LHCN-M2 (cell line): ENCODE data around the gene MARCHF9. TPM values are rescaled to one million over a fixed set of nuclear protein-coding genes. Genes with fewer than 3 reads are reported as not detected.

Experiments
- DNase-seq: peaks from one replicate; pipeline ENCODE4 v3.0.0-alpha.2; 2012; ENCODE audit warnings: low read depth
- total RNA-seq: library from RNA; depleted of rRNA; stranded (reverse); fragments of >200 nt; gene quantifications from 2 replicates; pipeline ENCODE4 v1.2.3, GENCODE V29; 2014; rRNA removed

MARCHF9 gene
- total RNA-seq, 1 experiment from 2014 or later: 4.4 TPM

DNA sequence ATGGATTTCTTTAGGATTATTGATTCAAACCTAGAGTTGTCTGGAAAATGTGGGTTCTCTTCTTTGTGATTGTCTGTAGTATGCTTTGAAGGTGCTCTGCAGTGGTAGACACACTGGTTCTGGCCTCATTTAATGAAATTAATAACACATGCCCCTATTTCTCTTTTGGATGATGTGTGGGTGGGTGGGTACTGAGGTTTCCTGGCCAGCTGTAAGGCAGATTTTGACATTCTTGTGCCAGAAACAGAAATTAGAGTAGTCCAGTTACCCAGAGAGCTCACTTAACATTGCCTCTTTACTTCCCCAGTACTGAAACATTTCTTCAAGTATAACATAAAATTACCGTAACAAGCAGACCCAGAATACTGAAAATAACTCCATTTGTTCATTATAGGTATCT lies 42.1 kb downstream of the MARCHF9 start:
- DNase-seq: no peak

DNA sequence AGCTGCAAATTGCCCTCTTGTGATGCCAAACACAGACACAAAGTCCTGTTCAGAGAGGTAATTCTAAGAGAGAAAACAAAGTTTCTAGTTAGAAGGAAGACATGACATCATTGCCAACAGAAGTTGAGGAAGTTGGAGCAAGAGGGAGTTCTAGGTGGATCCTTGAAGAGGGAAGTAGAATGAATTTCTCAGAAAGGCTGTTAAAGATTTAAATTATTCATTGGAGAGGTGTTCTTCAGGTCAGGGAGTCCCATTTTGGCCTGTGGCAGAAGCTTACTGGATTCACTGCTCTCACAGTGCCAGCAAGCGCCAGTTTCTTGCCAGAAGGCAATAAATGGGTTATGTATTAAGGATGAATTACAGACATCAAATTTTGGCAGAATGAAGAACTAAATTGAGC lies 43.0 kb downstream of the MARCHF9 start:
- no peak for DNase-seq

DNA sequence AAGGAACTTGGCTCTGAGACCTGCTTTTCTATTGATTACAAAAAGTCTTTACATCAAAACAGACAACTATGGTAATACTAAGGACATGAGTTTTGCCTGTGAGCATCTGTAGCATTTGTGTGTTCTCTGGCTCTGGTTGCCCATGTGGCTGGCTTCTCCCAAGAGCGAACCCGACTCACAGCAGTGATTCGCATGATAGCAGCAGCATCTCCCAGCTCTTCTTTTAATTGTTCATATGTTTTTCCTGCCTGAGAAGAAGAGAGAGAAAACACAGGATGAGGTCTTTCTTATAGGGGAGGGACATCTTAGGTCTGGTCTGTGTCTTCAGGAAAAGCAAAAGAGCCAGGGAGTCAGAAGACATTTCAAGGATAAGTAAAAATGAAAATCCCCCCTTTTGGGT lies 46.1 kb downstream of the MARCHF9 start:
- no peak for DNase-seq

DNA sequence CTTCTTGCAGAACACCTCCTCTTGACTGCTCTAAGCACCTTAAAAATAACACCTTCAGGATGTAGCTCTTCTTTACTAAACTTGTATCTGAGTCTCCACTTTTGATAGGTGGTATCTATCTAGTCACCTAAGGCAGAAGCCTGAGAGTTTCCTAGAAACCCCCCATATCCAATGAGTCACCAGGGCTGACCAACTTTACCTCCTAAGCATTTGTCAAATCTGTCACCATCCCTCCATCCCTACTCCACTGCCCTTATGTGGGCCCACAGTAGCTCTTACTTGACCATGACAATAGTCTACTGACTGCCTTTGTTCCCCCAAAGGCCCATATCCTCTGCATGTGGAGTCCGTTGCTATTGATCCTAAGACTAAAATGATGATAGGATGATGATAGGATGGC lies 47.7 kb downstream of the MARCHF9 start:
- no peak for DNase-seq

DNA sequence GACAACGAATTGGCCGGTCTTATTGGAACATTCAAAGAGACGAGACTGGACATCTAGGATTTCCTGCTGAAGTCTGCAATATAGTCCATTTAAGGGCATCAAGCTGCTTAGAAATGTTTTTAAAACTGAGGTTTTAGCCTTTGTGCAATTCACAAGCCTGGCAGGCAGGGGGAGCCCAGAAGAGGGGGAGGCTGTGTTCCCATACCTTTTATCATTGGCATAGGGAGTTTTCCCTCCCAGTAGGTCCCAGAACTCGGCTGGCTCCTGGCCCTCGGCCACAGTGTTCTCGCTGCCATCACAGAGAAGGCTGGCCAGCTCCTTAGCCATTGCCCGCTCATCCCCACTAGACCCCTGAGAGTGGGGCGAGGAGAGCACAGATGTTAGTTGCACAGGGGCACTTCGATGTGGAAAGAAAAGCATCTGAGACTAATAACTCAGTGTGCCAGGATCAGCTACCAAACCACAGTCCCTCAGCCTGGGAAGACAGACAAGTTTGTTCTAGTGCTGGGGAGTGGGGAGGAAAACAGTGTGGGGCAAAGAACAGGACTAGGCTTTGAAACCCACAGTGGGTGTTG lies 48.5 kb downstream of the MARCHF9 start:
- peak; percentile 30 for DNase-seq

DNA sequence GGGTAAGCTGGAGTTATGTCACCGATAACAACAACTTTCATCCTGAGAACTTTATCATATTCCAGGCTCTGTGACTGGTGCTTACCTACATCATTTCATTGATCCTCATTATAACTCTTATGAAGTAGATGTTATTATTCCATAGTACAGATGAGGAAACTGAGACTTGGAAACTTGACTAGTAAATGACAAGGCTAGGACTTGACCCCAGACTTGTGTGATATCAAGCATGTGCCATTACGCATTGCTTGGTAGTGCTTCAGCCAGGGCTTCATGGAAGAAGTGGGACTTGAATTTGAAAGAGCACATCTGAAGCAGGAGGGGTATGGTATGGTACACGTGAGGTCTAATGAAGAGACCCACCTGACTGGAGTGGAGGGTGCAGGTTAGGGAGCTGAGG lies 51.8 kb downstream of the MARCHF9 start:
- no peak for DNase-seq

DNA sequence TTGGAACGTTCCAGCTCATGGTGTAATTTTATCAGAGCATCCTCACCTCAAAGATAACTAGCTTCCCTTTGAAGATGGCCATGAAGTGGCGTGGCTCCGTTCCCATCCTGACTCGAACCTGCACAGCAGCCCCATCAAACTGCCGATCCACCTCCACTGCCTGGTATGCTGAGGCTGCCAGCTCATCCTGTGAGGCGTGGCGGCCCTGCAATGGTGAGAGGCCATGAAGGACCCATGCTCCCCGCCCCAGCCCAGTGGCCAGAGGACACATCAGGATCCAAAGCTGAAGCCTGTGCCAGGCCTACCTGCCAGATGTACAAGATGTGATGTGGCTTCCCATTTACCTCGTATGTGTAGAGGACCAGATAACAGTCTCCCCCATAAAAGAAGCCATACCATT lies 52.4 kb downstream of the MARCHF9 start:
- DNase-seq: no peak

DNA sequence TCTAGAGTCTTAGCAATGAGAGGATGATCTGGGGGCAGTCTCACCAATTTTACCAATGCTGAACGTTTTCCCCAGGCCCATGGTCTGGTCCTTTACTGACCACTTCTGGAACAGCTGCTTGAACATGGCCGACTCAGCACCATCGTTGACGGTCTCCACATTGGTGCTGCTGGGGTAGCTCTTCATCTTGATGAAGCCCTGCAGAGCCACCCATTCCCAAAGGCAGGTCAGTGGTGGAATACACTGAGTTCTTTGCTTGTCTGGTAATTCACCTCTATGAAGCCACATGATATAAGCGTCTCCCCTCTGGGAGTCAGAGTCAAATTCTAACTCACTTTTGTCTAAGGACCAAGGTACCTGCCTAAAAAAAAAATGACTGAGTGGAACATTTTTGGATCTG lies 53.4 kb downstream of the MARCHF9 start:
- DNase-seq: no peak

DNA sequence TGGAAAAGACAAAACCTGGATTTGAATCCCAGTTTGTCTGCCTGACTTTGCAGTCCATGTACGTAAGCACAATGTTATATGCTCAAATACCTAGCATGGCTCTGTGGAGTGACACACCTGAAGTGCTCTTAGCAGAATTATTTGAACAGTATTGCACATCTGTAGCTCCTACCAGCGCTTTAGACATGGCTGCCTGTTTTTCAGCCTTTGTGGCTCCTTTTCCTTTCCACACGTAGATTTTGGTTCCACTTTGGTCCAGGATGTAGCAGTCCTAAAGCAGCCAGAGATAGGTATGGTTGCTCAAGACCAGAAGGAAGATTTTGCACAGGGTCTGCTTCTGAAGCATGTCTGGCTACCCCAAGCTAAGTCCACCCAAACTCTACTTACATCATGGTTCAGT lies 54.5 kb downstream of the MARCHF9 start:
- DNase-seq: no peak

Other genes starting within 250 kb of the MARCHF9 start
- 15.3 and 15.7 TPM in 2 replicates for gene DDIT3, start 234.6 kb upstream of the MARCHF9 start, total RNA-seq
- gene MBD6, start 232.3 kb upstream of the MARCHF9 start, total RNA-seq: 4.2 and 7.5 TPM in 2 replicates
- 177 and 202 TPM in 2 replicates for gene DCTN2, start 207.9 kb upstream of the MARCHF9 start, total RNA-seq
- gene KIF5A, start 205.1 kb upstream of the MARCHF9 start, total RNA-seq: 0.06 TPM in 1 of 2 replicates, not detected in the other
- gene PIP4K2C, start 163.9 kb upstream of the MARCHF9 start, total RNA-seq: 19.1 and 23.3 TPM in 2 replicates
- gene DTX3, start 150.3 kb upstream of the MARCHF9 start, total RNA-seq: 19.3 and 22.0 TPM in 2 replicates
- 13.8 and 14.6 TPM in 2 replicates for gene ARHGEF25, start 143.7 kb upstream of the MARCHF9 start, total RNA-seq
- 2.8 and 4.9 TPM in 2 replicates for gene B4GALNT1, start 121.9 kb upstream of the MARCHF9 start, total RNA-seq
- gene OS9, start 61.0 kb upstream of the MARCHF9 start, total RNA-seq: 184 and 214 TPM in 2 replicates
- gene AGAP2, start 16.4 kb upstream of the MARCHF9 start, total RNA-seq: 0.26 and 0.29 TPM in 2 replicates
- 67.3 and 87.6 TPM in 2 replicates for gene TSPAN31, start 10.1 kb upstream of the MARCHF9 start, total RNA-seq
- gene CDK4, start 2.8 kb upstream of the MARCHF9 start, total RNA-seq: 277 and 330 TPM in 2 replicates
- 0.90 and 0.98 TPM in 2 replicates for gene CYP27B1, start 12.0 kb downstream of the MARCHF9 start, total RNA-seq
- gene METTL1, start 17.0 kb downstream of the MARCHF9 start, total RNA-seq: 13.5 and 15.1 TPM in 2 replicates
- 3.0 and 3.5 TPM in 2 replicates for gene EEF1AKMT3, start 17.5 kb downstream of the MARCHF9 start, total RNA-seq
- gene TSFM, start 27.7 kb downstream of the MARCHF9 start, total RNA-seq: 26.5 and 31.3 TPM in 2 replicates
- 0.57 and 0.58 TPM in 2 replicates for gene AVIL, start 63.6 kb downstream of the MARCHF9 start, total RNA-seq
- gene CTDSP2, start 91.6 kb downstream of the MARCHF9 start, total RNA-seq: 24.3 and 31.9 TPM in 2 replicates
- 6.8 and 13.9 TPM in 2 replicates for gene ATP23, start 186.5 kb downstream of the MARCHF9 start, total RNA-seq